ENCODE measurements around the gene STK35. TPM values are rescaled to one million over a fixed set of nuclear protein-coding genes. Genes with fewer than 3 reads are reported as not detected.

Gene STK35
- total and polyA plus RNA-seq, 2 of the 8 experiments (the other 6 are each of a cell fraction or from before 2014, with no cell fraction given): 24.9 to 45.0 TPM

- Histone ChIP-seq H2BK12ac (ENCODE audit: low read depth, low read length) (no peak overlapping the region), H3K56ac (replicated peaks; ENCODE audit: insufficient read length, low read depth, low read length) (no peak overlapping the region), H3K4ac (replicated peaks; ENCODE audit: insufficient read length, low read depth, low read length) (no peak overlapping the region), H4K91ac (replicated peaks; ENCODE audit: insufficient read length, low read length) (no peak overlapping the region), H2BK120ac (replicated peaks; ENCODE audit: low read depth, low read length) (no peak overlapping the region), H4K5ac (ENCODE audit: insufficient read length, low read depth, low read length) (no peak overlapping the region), H3K79me1 (ENCODE audit: low read depth, low read length) (peaks cover 18% of the 10 kb centered on the region), H3K23ac (ENCODE audit: insufficient read length) (no peak overlapping the region), H2AK5ac (ENCODE audit: low read depth, low read length) (no peak overlapping the region), H3K36me3 (ENCODE audit: control insufficient read depth in 2 of 4, insufficient read depth in 4 of 4, low read length in 3 of 4) (no peaks in the 10 kb centered on the region), H2AFZ (ENCODE audit: low read length) (no peak overlapping the region), H3K4me3 (ENCODE audit: extremely low read depth in 1 of 4, insufficient read depth in 2 of 4, low read depth in 3 of 4, low read length in 4 of 4) (no peak overlapping the region), H3K27me3 (replicated peaks in 1 of 4; ENCODE audit: control insufficient read depth in 3 of 4, extremely low read depth in 1 of 4, insufficient read depth in 3 of 4, low read length in 3 of 4) (no peaks in the 10 kb centered on the region), H3K4me1 (replicated peaks in 1 of 4; ENCODE audit: control insufficient read depth in 3 of 4, insufficient read depth in 4 of 4, low read length in 3 of 4) (peaks cover 2 to 19% (median 10%) of the 10 kb centered on the region in 4 experiments), H3K79me2 (ENCODE audit: control insufficient read depth in 1 of 2, insufficient read depth in 2 of 2, low read length in 2 of 2) (peaks cover 0 to 69% of the 10 kb centered on the region in 2 experiments; a peak in 2 of 4 replicates), H3K9me3 (ENCODE audit: insufficient read depth in 2 of 2, low read depth in 1 of 2, low read length in 1 of 2) (no peaks in the 10 kb centered on the region), H3K4me2 (ENCODE audit: insufficient read depth in 1 of 2, low read depth in 2 of 2, low read length in 2 of 2) (no peak overlapping the region; a peak in 1 of 4 replicates), H3K9ac (replicated peaks in 1 of 4; ENCODE audit: extremely low read depth in 1 of 4, low read depth in 3 of 4, low read length in 3 of 4) (no peak overlapping the region), H2BK20ac (ENCODE audit: low read length) (no peak overlapping the region), H2BK15ac (ENCODE audit: low read length) (no peak overlapping the region), H3K14ac (ENCODE audit: insufficient read length) (no peak overlapping the region), H4K20me1 (replicated peaks in 1 of 2; ENCODE audit: control insufficient read depth in 1 of 2, insufficient read depth in 2 of 2, low read length in 2 of 2) (peaks cover 16 to 30% of the 10 kb centered on the region in 2 experiments), H3K18ac (ENCODE audit: extremely low read depth, low read length) (no peak overlapping the region), H3K23me2 (ENCODE audit: low read depth, low read length) (no peaks in the 10 kb centered on the region), H4K8ac (ENCODE audit: extremely low read depth, insufficient read depth, low read length) (no peak overlapping the region), H2BK5ac (ENCODE audit: low read depth, low read length) (no peak overlapping the region), H3K27ac (ENCODE audit: low read depth, low read length) (no peak overlapping the region)
- FAIRE-seq: no peak
- DNase-seq (ENCODE audit: low read depth in 1 of 2, low spot score in 2 of 2): no peak
- ChIA-PET CTCF (ENCODE audit: partially characterized antibody) (interaction anchor here (1.1 to 3.5 kb wide), 7 partner anchors 9 to 166 kb away, joined by 3 to 20 read pairs (median 4); no protein-coding TSS in a partner anchor), POLR2A (ENCODE audit: partially characterized antibody) (interaction anchor here (0.9 to 2.2 kb wide), 2 partner anchors 10 kb away, joined by 3 to 6 read pairs; no protein-coding TSS in a partner anchor)
- TF ChIP-seq CTBP2 (IDR thresholded peaks at IDR 0.05; ENCODE audit: borderline replicate concordance, insufficient read depth, insufficient read length, low read length): no peak
- no peak for TF ChIP-seq ATF3 (IDR thresholded peaks at IDR 0.05; ENCODE audit: insufficient read depth, low read depth, low read length)
- TF ChIP-seq USF2 (IDR thresholded peaks at IDR 0.05; ENCODE audit: low read length): no peak
- TF ChIP-seq TAF1 (IDR thresholded peaks at IDR 0.05; ENCODE audit: low read depth, low read length): no peak
- TF ChIP-seq SAP30 (IDR thresholded peaks at IDR 0.05; ENCODE audit: insufficient read depth, insufficient replicate concordance, low read length): no peak
- TF ChIP-seq ASH2L (IDR thresholded peaks at IDR 0.05; ENCODE audit: low read length): no peak
- TF ChIP-seq TEAD4 (IDR thresholded peaks at IDR 0.05; ENCODE audit: low read depth, low read length): no peak
- TF ChIP-seq RAD21 (IDR thresholded peaks at IDR 0.05 in 1 of 2, conservative IDR thresholded peaks at IDR 0.05 in 1 of 2; ENCODE audit: low read depth in 2 of 2, low read length in 2 of 2): no peak
- TF ChIP-seq JUN (IDR thresholded peaks at IDR 0.05; ENCODE audit: low read depth, low read length): no peak
- 91% methylated on average over 3 of the region's 3 CpGs; no CpG with 5 or more reads in 1 of the 2 experiments for WGBS, 2 experiments (ENCODE audit: extremely low coverage in 1 of 2, insufficient coverage in 1 of 2, insufficient read length in 1 of 2, insufficient replicate concordance in 2 of 2, low coverage in 1 of 2, low lambda C conversion rate in 2 of 2, missing lambda C conversion rate in 1 of 2)
Observed at GRCh38 chr20:2131366-2131765, 29.7 kb downstream of the STK35 start.
